ENCODE measurements around the gene DENND6A. TPM values are rescaled to one million over a fixed set of nuclear protein-coding genes. Genes with fewer than 3 reads are reported as not detected.

Gene DENND6A
- total RNA-seq, 3 donors from 2014 or later (not counting 1 experiment from before 2014, with no cell fraction given): 54.5 to 69.8 (median 57.1) TPM

GRCh38 chr3:57655727-57656126, 37.1 kb downstream of the DENND6A start:
- peaks cover 59% of the 10 kb centered on the region for H3K36me3 ChIP-seq (ENCODE audit: control insufficient read depth, insufficient read depth, low read length)
- no peak overlapping the region for H3K27ac ChIP-seq (ENCODE audit: low read length)
- no peaks in the 10 kb centered on the region for H3K27me3 ChIP-seq (ENCODE audit: control insufficient read depth, insufficient read depth, low read length)
- TF ChIP-seq, protein P1, sequence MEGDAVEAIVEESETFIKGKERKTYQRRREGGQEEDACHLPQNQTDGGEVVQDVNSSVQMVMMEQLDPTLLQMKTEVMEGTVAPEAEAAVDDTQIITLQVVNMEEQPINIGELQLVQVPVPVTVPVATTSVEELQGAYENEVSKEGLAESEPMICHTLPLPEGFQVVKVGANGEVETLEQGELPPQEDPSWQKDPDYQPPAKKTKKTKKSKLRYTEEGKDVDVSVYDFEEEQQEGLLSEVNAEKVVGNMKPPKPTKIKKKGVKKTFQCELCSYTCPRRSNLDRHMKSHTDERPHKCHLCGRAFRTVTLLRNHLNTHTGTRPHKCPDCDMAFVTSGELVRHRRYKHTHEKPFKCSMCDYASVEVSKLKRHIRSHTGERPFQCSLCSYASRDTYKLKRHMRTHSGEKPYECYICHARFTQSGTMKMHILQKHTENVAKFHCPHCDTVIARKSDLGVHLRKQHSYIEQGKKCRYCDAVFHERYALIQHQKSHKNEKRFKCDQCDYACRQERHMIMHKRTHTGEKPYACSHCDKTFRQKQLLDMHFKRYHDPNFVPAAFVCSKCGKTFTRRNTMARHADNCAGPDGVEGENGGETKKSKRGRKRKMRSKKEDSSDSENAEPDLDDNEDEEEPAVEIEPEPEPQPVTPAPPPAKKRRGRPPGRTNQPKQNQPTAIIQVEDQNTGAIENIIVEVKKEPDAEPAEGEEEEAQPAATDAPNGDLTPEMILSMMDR (IDR thresholded peaks at IDR 0.05): no peak
- H3K4me3 Mint-ChIP-seq: no peak overlapping the region
- H3K9me3 Mint-ChIP-seq: no peaks in the 10 kb centered on the region
- DNase-seq (no peak), ATAC-seq (no peak)
- H3K36me3 Mint-ChIP-seq: peaks cover 9% of the 10 kb centered on the region
- 100% methylated on average over 1 of the region's 2 CpGs for WGBS (ENCODE audit: insufficient coverage)
- H3K4me1 ChIP-seq (ENCODE audit: control insufficient read depth, insufficient read depth, low read length): no peaks in the 10 kb centered on the region
- H3K4me1 Mint-ChIP-seq: peaks cover 14 to 21% of the 10 kb centered on the region in 2 donors
- H3K27ac Mint-ChIP-seq: no peak overlapping the region
- intact Hi-C loops (cut with micrococcal nuclease): no loop called here
- H3K4me3 ChIP-seq (ENCODE audit: low read length): no peak overlapping the region
- no peaks in the 10 kb centered on the region for H3K9me3 ChIP-seq (ENCODE audit: control insufficient read depth, insufficient read depth, low read length)
- H3K27me3 Mint-ChIP-seq (ENCODE audit: low read depth in 2 of 2): no peaks in the 10 kb centered on the region

DNA sequence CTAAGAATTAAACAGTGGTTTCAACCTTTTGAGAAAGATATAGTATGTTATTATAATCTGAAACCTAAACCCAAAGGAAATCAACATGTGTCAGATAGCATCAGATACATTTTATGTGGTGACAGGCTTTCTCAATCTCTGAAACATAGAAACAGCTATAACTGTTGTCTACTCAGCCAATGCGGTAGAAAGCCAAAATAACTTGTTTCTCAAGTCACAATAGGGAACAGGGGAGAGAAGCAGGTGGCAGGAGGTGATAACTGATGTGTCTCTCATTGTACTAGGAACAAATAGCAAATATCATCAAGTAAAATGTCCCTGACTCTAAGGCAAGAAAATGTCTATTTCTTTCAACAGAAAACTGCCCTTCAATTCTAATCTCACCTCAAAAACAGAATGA, 38.6 kb downstream of the DENND6A start:
- H3K27me3 ChIP-seq (ENCODE audit: control insufficient read depth, insufficient read depth, low read length): no peaks in the 10 kb centered on the region
- H3K4me1 ChIP-seq (ENCODE audit: control insufficient read depth, insufficient read depth, low read length): no peaks in the 10 kb centered on the region
- intact Hi-C loops (cut with micrococcal nuclease): no loop called here
- no peaks in the 10 kb centered on the region for H3K9me3 ChIP-seq (ENCODE audit: control insufficient read depth, insufficient read depth, low read length)
- DNase-seq (no peak), ATAC-seq (peak; percentile 46 to 72 (median 60))
- H3K27ac ChIP-seq (ENCODE audit: low read length): peak overlapping the region; percentile 47
- no peak overlapping the region for H3K4me3 ChIP-seq (ENCODE audit: low read length)
- Mint-ChIP-seq H3K4me1 (peaks cover 11 to 14% of the 10 kb centered on the region in 2 donors), H3K9me3 (no peaks in the 10 kb centered on the region), H3K36me3 (peaks cover 1% of the 10 kb centered on the region), H3K4me3 (peak overlapping the region; percentile 1), H3K27ac (peak overlapping the region; percentile 84 to 87), H3K27me3 (ENCODE audit: low read depth in 2 of 2) (no peaks in the 10 kb centered on the region)
- 67% methylated on average over 1 of the region's 1 CpG for WGBS (ENCODE audit: insufficient coverage)
- H3K36me3 ChIP-seq (ENCODE audit: control insufficient read depth, insufficient read depth, low read length): peaks cover 53% of the 10 kb centered on the region
- TF ChIP-seq, protein P1 (IDR thresholded peaks at IDR 0.05): no peak

- H3K4me3 Mint-ChIP-seq: no peak overlapping the region
- peak overlapping the region in 1 of 2 donors; percentile 65 for H3K27ac Mint-ChIP-seq
- H3K36me3 Mint-ChIP-seq: peaks cover 13% of the 10 kb centered on the region
- WGBS (ENCODE audit: insufficient coverage): 94% methylated on average over 3 of the region's 3 CpGs
- no peaks in the 10 kb centered on the region for H3K27me3 ChIP-seq (ENCODE audit: control insufficient read depth, insufficient read depth, low read length)
- H3K36me3 ChIP-seq (ENCODE audit: control insufficient read depth, insufficient read depth, low read length): peaks cover 38% of the 10 kb centered on the region
- H3K4me1 ChIP-seq (ENCODE audit: control insufficient read depth, insufficient read depth, low read length): no peaks in the 10 kb centered on the region
- no peak for ATAC-seq
- H3K9me3 ChIP-seq (ENCODE audit: control insufficient read depth, insufficient read depth, low read length): no peaks in the 10 kb centered on the region
- no peak overlapping the region for H3K4me3 ChIP-seq (ENCODE audit: low read length)
- intact Hi-C loops (cut with micrococcal nuclease): no loop called here
- no peak for DNase-seq
- no peak overlapping the region for H3K27ac ChIP-seq (ENCODE audit: low read length)
- peaks cover 20 to 31% of the 10 kb centered on the region in 2 donors for H3K4me1 Mint-ChIP-seq
- no peaks in the 10 kb centered on the region for H3K9me3 Mint-ChIP-seq
- H3K27me3 Mint-ChIP-seq (ENCODE audit: low read depth in 2 of 2): no peaks in the 10 kb centered on the region
- TF ChIP-seq, protein P1 (IDR thresholded peaks at IDR 0.05): no peak
These were observed 40.7 kb downstream of the DENND6A start for GRCh38 chr3:57652203-57652602.

DNA sequence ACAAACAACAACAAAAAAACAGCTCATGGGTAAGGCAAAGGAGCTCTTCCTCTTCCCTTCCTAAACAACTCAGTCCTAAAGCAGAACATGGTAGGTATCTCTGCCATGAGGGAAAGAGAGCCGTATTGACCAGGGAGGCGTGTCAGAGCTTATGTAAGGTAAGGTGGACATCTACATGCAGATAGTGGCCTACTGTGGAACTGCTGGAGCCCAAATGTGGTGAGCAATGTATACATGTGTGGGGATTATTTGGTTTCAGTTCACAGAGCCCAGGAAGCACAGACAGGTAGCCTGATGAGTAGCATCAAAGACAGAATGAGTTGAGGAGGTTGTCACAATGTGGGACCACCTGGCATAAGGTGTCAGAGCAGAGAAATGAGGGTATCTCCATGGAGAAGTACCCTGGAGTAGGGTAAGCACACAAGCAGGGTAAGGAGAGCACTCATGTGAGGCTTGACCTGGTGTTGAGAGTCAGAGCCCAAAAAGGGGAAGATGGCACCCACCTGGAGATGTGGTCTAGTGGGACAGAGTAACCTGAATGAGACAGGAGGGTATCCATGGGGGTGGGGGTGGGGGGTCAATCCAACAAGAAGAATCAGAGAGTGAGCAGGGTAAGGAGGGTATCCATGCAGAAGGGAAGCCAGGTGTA, 45.5 kb downstream of the DENND6A start:
- ATAC-seq (no peak), DNase-seq (no peak)
- 97% methylated on average over 2 of the region's 2 CpGs for WGBS (ENCODE audit: insufficient coverage)
- H3K36me3 ChIP-seq (ENCODE audit: control insufficient read depth, insufficient read depth, low read length): peaks cover 41% of the 10 kb centered on the region
- no peak overlapping the region for H3K27ac ChIP-seq (ENCODE audit: low read length)
- peak overlapping the region; percentile 67 to 70 for H3K27ac Mint-ChIP-seq
- H3K27me3 Mint-ChIP-seq (ENCODE audit: low read depth in 2 of 2): no peaks in the 10 kb centered on the region
- H3K36me3 Mint-ChIP-seq: peaks cover 22% of the 10 kb centered on the region
- peaks cover 16 to 28% of the 10 kb centered on the region in 2 donors for H3K4me1 Mint-ChIP-seq
- H3K27me3 ChIP-seq (ENCODE audit: control insufficient read depth, insufficient read depth, low read length): no peaks in the 10 kb centered on the region
- H3K4me3 ChIP-seq (ENCODE audit: low read length): no peak overlapping the region
- no peaks in the 10 kb centered on the region for H3K9me3 Mint-ChIP-seq
- no peaks in the 10 kb centered on the region for H3K4me1 ChIP-seq (ENCODE audit: control insufficient read depth, insufficient read depth, low read length)
- H3K9me3 ChIP-seq (ENCODE audit: control insufficient read depth, insufficient read depth, low read length): no peaks in the 10 kb centered on the region
- intact Hi-C loops (cut with micrococcal nuclease): no loop called here
- no peak overlapping the region for H3K4me3 Mint-ChIP-seq
- TF ChIP-seq, protein P1 (IDR thresholded peaks at IDR 0.05): no peak
